ENCODE measurements around the gene POC5.
"Not testable (repeated sequence)": the region's sequence is repeated elsewhere in the genome, so short reads cannot be mapped to it uniquely, and the experiment has no call there.

POC5 gene

DNA sequence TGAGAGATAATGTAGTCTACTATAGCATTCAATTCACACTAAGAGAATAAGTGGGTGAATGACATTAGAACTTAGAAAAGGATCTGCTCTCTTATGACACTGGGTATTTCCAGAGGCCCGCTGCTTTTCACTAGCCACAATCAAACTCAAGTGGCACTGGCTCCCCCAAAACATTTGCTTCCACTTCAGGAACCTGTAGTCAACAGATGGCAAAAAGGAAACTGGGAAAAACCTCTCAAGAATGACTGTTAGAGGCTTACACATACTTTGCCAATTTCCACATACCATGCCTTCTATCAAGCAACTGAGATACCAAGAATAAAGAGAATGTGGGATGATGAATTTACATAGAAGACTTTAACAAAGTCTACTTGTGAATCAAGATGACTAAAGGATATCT, 11.2 kb downstream of the POC5 start:
- no peak overlapping the region for H3K4me3 ChIP-seq (ENCODE audit: low read length)
- no peak for DNase-seq (ENCODE audit: low read depth)
- TF ChIP-seq, protein P1, sequence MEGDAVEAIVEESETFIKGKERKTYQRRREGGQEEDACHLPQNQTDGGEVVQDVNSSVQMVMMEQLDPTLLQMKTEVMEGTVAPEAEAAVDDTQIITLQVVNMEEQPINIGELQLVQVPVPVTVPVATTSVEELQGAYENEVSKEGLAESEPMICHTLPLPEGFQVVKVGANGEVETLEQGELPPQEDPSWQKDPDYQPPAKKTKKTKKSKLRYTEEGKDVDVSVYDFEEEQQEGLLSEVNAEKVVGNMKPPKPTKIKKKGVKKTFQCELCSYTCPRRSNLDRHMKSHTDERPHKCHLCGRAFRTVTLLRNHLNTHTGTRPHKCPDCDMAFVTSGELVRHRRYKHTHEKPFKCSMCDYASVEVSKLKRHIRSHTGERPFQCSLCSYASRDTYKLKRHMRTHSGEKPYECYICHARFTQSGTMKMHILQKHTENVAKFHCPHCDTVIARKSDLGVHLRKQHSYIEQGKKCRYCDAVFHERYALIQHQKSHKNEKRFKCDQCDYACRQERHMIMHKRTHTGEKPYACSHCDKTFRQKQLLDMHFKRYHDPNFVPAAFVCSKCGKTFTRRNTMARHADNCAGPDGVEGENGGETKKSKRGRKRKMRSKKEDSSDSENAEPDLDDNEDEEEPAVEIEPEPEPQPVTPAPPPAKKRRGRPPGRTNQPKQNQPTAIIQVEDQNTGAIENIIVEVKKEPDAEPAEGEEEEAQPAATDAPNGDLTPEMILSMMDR (conservative IDR thresholded peaks at IDR 0.05; ENCODE audit: low read depth, low read length), result no peak

DNA sequence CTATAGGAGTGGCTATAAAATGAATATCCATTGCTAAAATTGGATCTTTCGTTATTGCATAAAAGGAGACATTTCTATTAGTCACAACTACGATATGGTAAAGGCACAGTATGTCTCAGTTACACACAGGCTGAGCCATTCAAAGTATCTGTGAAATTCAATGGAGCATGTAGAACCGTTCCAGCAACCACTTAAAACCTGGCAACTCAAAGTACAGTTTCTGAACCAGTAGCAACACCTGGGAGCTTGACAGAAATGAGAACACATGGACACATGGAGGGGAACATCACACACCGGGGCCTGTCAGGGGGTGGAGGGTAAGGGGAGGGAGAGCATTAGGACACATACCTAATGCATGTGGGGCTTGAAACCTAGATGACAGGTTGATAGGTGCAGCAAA, 15.4 kb downstream of the POC5 start:
- no peak for DNase-seq (ENCODE audit: low read depth)
- TF ChIP-seq, protein P1 (conservative IDR thresholded peaks at IDR 0.05; ENCODE audit: low read depth, low read length), result no peak

DNA sequence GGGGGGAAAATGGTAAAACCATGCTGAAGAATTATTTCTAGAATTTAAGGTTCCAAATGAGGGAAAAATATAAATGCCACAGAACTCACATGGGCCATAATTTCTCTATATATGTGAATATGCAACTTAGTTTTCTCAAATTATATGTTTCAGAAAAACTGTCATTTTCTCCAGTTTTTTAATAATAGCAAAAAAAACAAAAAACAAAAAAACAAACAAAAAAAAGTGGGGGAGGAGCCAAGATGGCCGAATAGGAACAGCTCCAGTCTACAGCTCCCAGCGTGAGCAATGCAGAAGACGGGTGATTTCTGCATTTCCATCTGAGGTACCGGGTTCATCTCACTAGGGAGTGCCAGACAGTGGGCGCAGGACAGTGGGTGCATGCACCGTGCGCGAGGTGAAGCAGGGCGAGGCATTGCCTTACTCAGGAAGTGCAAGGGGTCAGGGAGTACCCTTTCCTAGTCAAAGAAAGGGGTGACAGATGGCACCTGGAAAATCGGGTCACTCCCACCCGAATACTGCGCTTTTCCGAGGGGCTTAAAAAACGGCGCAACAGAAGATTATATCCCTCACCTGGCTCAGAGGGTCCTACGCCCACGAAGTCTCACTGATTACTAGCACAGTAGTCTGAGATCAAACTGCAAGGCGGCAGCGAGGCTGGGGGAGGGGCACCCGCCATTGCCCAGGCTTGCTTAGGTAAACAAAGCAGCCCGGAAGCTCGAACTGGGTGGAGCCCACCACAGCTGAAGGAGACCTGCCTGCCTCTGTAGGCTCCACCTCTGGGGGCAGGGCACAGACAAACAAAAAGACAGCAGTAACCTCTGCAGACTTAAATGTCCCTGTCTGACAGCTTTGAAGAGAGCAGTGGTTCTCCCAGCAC, 21.5 kb downstream of the POC5 start:
- not testable (repeated sequence) for H3K4me3 ChIP-seq (ENCODE audit: low read length); DNase-seq (ENCODE audit: low read depth)

More for the DNA sequence above, 15.4 kb downstream of the POC5 start:
- no peak overlapping the region for H3K4me3 ChIP-seq (ENCODE audit: low read length)

DNA sequence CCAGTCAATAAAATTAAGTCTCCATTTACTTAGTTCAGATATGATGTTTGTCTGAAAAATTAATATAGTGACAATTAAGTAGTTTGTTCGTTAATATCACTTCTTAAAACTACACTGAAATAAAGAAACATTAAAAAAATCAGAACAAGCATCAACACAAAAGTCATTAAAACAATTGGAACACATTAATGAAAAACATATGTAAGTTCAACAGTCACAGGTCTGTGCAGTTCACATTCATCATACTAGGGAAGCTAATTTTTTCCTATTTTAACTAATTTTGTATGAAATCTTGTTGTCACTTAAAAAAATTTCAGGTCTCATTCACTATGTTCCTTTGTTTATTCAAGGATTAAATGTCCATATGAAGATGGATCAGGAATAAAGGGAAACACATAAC, 22.5 kb downstream of the POC5 start:
- TF ChIP-seq, protein P1 (conservative IDR thresholded peaks at IDR 0.05; ENCODE audit: low read depth, low read length), result no peak
- no peak for DNase-seq (ENCODE audit: low read depth)

DNA sequence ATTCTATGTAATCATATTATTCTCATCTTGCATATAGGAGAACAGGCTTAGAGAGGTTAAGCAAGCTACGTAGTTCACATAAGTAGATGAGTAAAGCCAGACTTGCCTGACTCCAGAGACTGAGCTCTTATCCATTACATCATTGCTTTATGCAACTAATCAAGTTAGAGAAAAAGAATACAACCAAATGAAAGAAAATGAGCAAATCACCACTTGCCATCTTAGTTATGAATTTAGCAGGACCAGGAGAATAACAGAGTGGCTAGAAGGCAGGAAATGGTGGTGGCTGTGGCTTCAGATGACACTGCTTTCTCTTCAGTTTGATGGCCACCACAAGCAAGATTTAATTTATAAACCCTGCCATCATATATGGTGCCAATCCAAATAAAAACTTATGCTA, 26.6 kb downstream of the POC5 start:
- no peak overlapping the region for H3K4me3 ChIP-seq (ENCODE audit: low read length)
- TF ChIP-seq, protein P1 (conservative IDR thresholded peaks at IDR 0.05; ENCODE audit: low read depth, low read length), result no peak
- DNase-seq (ENCODE audit: low read depth), result no peak

More for the DNA sequence above, 22.5 kb downstream of the POC5 start:
- H3K4me3 ChIP-seq (ENCODE audit: low read length), result no peak overlapping the region

DNA sequence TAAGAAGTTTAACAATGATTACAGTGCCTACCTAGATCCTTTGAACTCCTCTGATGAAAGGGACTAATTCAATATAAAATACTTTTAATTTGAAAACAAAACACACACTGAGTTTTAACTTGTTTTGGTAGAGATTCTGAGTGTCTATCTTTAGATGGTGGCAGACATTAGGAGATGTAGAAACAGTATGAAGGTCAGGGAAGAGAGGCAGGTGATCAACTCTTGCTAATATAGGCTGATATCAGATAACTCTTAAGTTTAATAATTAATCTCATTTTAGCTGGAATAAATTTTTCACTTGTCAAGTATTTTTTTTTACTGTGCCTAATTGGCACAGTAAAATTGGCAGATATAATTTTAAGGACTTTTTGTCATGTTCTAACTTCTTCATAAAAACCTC, 30.8 kb downstream of the POC5 start:
- DNase-seq (ENCODE audit: low read depth), result no peak
- TF ChIP-seq, protein P1 (conservative IDR thresholded peaks at IDR 0.05; ENCODE audit: low read depth, low read length), result no peak
- no peak overlapping the region for H3K4me3 ChIP-seq (ENCODE audit: low read length)

DNA sequence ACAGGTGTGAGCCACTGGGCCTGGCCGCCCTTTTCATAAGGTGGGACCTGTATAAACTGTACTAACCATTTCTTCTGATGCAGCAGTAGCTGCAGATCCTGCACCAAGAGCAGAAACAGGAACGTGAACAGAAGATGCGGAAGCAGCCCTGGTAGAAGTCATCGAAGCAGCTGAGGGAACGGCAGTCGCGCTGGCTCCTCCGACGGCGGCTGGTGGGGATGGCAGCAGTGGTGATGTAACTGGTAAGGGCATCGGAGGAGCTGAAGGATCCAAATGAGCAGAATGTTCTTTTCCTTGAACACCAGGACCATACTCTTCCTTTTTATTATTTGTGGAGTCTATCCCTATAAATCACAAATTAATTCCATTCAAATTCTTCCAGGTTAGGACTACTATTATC, 32.1 kb downstream of the POC5 start:
- TF ChIP-seq, protein P1 (conservative IDR thresholded peaks at IDR 0.05; ENCODE audit: low read depth, low read length), result no peak

More for the DNA sequence above, 32.1 kb downstream of the POC5 start:
- no peak overlapping the region for H3K4me3 ChIP-seq (ENCODE audit: low read length)
- DNase-seq (ENCODE audit: low read depth), result no peak
